Epidermal melanocyte (primary cell): ENCODE results near the gene LRRC58.
"Not testable (repeated sequence)": the region's sequence is repeated elsewhere in the genome, so short reads cannot be mapped to it uniquely, and the experiment has no call there.

Experiments used
- DNase-seq: peaks from one replicate; pipeline ENCODE4 v3.0.0; 2011; ENCODE audit warnings: low spot score; ENCODE audit not compliant: insufficient read length

Gene LRRC58

DNA sequence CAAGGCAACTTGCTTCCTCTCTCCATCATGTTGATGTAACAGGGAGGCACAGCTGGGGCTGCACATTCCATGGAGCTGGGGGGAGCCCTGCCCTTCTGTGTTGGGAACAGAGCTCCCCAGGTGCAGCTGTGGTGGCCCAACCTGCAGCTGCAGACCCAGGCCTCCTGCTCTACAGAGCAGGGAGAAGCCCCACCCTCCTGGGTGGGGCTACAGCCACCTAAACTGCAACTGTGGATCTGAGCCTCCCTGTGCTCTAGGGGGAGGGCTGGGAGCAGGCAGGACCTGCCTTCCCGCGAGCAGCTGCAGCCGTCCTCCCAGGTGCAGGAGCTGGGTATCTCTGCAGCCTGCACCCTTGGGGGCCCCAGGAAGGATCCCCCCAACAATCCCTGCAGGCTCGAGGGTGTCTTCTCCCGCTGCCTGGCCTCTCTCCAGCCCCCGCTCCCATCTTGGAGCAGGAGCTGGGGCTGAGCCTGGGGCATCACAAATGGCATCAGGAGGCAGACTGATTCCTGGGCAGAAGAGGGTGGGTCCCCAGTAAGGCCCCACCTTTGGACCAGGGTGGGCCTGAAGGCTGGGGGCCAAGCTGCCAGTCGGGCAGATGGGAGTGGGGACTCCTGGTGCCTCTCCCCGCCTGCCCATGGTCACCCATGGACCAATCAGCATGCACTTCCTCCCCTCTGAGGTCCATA is 7.4 kb downstream of the LRRC58 start:
- no peak for DNase-seq

- no peak for DNase-seq
Observed at GRCh38 chr3:120339362-120339761, 9.8 kb downstream of the LRRC58 start.

GRCh38 chr3:120338517-120338916 is 10.6 kb downstream of the LRRC58 start:
- no peak for DNase-seq

DNA sequence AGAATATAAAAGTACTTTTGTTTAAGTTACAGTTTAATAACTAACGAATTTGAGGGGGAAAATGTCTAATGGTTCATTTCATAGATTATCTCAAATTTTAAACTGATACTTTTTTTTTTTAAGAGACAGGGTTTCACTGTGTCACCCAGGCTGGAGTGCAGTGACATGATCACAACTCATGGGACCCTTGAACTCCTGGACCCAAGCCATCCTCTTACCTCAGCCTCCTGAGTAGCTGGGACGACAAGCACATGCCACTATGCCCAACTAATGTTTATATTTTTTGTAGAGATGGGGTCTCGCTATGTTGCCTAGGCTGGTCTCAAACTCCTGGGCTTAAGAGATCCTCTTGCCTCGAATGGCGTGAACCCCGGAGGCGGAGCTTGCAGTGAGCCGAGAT is 16.5 kb downstream of the LRRC58 start:
- no peak for DNase-seq

- no peak for DNase-seq
Observed at GRCh38 chr3:120331076-120331475, 18.1 kb downstream of the LRRC58 start.

DNA sequence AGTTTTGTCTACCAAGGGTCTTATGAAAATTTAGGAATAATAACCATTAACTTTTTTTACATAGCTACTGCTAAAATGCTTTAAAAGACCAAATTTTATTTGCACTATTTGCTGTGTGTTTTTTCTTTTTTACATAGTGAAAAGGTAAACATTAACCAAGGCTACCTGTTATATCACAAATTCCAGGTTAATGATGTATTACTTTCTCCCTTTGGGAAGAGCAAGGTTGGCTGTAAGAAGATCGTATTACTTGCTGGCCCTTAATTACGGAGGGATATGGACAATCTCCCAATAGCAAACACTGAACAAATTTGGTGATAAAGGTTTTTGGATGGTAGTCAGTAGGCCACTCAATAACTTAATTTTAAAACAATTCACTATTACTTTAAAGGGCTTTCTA is 22.4 kb downstream of the LRRC58 start:
- DNase-seq = no peak

DNA sequence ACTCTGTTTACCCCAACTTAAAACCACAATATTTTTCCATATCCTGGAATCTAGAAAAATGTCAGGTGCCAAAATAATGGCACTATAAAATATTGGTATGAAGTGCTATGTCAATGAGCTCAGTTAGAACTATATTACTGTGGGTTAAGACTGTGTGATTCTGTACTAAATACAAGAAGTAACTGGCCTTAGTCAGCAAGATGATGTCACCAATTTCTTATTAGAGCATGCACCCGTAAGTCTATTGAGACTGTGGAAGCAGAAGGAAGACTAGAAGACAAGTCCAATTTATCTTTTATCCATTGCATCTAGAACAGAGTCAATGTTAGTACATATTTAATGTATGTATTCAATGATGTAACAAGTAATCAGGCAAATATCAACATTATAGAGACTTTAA is 25.0 kb downstream of the LRRC58 start:
- no peak for DNase-seq

DNA sequence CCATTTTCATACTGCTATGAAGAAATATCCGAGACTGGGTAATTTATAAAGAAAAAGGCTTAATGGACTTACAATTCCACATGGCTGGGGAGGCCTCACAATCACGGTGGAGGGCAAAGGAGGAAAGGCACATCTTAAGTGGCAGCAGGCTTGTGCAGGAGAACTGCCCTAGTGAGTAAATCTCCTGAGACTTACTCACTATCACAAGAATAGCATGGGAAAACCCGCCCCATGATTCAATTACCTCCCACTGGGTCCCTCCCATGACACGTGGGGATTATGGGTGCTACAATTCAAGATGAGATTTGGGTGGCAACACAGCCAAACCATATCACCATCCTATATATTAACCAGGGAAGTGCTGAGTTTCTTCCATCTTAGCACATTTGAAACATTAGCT is 25.4 kb downstream of the LRRC58 start:
- not testable (repeated sequence) for DNase-seq

DNA sequence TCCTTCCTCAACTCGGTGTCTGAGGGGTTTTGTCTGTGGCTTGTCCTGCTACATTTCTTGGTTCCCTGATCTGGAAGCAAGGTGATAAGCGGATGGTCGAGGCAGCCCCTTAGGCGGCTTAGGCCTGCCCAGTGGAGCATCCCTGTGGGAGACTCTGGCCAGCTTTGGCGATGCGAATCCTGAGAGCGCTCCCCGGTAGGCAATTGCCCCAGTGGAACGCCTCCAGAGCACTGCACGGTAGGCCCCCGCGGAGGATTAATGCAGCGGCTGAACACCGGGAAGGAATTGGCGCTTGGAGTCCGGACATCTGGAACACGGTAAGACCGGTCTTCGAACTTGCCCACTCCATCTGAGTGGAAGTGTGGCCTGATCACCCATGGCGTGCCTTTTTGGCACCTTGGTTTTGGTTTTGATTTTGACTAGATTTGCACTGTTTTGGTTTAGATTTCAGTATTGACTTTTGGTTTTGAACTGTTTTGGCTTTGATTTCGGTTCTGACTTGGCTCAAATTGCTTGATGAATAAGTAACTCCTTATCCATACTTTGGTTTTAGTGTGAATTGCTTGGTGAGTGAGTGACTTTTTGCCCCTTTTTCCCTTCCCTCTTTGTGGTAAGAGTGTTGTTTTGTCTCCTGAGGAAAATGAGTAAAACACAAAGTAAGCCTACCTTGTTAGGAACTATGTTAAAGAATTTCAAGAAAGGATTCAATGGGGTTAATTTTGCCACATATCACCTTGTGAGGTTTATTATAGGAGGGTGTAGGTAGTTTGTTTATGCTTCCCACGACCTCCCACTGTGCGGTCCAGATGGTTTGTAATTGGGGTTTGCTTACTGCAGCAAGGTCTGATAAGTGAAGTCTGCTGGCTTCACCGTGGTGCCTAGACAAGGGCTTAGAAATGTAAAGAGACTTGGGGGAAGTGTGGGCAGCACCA is 37.0 kb downstream of the LRRC58 start:
- DNase-seq = no peak

GRCh38 chr3:120306519-120307455 is 42.4 kb downstream of the LRRC58 start:
- DNase-seq = no peak

GRCh38 chr3:120304616-120305015 is 44.5 kb downstream of the LRRC58 start:
- no peak for DNase-seq

DNA sequence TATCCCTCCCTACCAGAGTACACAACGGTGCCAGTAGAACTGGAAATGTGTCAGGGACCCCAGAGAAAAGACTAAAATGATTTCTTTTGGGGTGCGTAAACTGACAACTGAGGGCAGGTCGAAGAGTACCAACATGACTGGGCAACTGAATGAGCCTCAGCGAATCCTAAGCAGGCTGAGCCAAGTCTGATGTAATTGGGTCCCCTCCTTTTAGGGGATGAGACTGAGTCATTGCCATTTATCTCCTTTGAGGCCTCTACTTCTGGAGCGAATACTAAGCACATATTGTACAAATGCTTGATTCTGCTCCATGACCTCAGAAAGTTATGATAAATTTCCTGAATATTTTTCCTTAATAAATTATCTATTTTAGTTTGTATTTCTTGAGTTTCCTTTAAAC is 46.8 kb downstream of the LRRC58 start:
- DNase-seq = no peak

- no peak for DNase-seq
Observed at GRCh38 chr3:120300971-120301370, 48.2 kb downstream of the LRRC58 start.

DNA sequence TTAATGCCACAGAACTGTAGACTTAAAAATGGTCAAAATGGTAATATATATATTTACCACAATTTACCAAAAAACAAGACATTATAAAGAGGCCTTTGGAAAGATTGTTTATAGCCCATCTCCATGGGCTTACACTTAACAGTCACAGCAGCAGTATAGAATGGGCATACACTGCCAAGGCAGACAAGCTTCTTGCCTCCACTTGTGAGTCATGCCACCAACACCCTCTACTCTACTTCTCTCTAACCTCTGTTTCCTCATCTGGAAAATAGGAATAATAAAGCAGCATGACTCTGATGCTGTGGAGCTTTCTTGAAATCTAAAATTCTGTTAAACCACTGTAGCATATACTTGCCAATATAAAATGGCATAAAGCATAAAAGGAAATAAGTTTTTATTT is 49.8 kb downstream of the LRRC58 start:
- DNase-seq = no peak

- no peak for DNase-seq
Observed at GRCh38 chr3:120298996-120299395, 50.2 kb downstream of the LRRC58 start.

GRCh38 chr3:120291552-120291951 is 57.6 kb downstream of the LRRC58 start:
- DNase-seq = not testable (repeated sequence)

- DNase-seq = no peak
Observed at GRCh38 chr3:120289636-120290035, 59.5 kb downstream of the LRRC58 start.

- no peak for DNase-seq
Observed at GRCh38 chr3:120286465-120286864, 62.7 kb downstream of the LRRC58 start.

- no peak for DNase-seq
Observed at GRCh38 chr3:120285508-120285841, 63.7 kb downstream of the LRRC58 start.

- no peak for DNase-seq
Observed at GRCh38 chr3:120284747-120285507, 64.2 kb downstream of the LRRC58 start, which contains the start of gene GPR156. Gene GPR156, minus strand, starts transcription at chr3:120285222. Its CDS starts 41,124 bp downstream, at chr3:120244098.

- no peak for DNase-seq
Observed at GRCh38 chr3:120281261-120281660, 67.9 kb downstream of the LRRC58 start.
